ENCODE results near the gene SPINK13. TPM values are rescaled to one million over a fixed set of nuclear protein-coding genes. Genes with fewer than 3 reads are reported as not detected.

The SPINK13 gene
- total RNA-seq: not detected

GRCh38 chr5:148268566-148268965 is at the start of gene SPINK13:
TSS of gene SPINK13 (plus strand) at chr5:148268794. CDS start at chr5:148270073, 1,279 bp downstream.
- DNase-seq (ENCODE audit: low spot score in 2 of 2): no peak
- intact Hi-C loops (cut with DNase I; ENCODE audit: low total_unique reads): no loop called here
- WGBS, 2 donors: 60 to 72% methylated on average over 4 of the region's 4 CpGs
- H3K4me3 ChIP-seq (ENCODE audit: low read depth, poor library complexity, severe bottlenecking): no peak within 1 kb of the TSS
- TF ChIP-seq POLR2A (IDR thresholded peaks at IDR 0.05) (no peak), CTCF (IDR thresholded peaks at IDR 0.05) (no peak)

GRCh38 chr5:148221508-148221907 is 47.1 kb upstream of the SPINK13 start:
- DNase-seq (ENCODE audit: low spot score in 2 of 2): no peak
- WGBS, 2 donors: 78% methylated on average over 6 of the region's 6 CpGs
- intact Hi-C loops (cut with DNase I; ENCODE audit: low total_unique reads): no loop called here
- no peak overlapping the region for H3K4me3 ChIP-seq (ENCODE audit: low read depth, poor library complexity, severe bottlenecking)
- TF ChIP-seq POLR2A (IDR thresholded peaks at IDR 0.05): no peak
- no peak for TF ChIP-seq CTCF (IDR thresholded peaks at IDR 0.05)

- intact Hi-C loops (cut with DNase I; ENCODE audit: low total_unique reads): no loop called here
- DNase-seq (ENCODE audit: low spot score in 2 of 2): no peak
- H3K4me3 ChIP-seq (ENCODE audit: low read depth, poor library complexity, severe bottlenecking): no peak overlapping the region
- 24 to 31% methylated on average over 2 of the region's 2 CpGs for WGBS, 2 donors
- TF ChIP-seq POLR2A (IDR thresholded peaks at IDR 0.05) (no peak), CTCF (IDR thresholded peaks at IDR 0.05) (no peak)
Observed at GRCh38 chr5:148224117-148224742, 44.4 kb upstream of the SPINK13 start.

- WGBS, 2 donors: 89 to 90% methylated on average over 3 of the region's 3 CpGs
- intact Hi-C loops (cut with DNase I; ENCODE audit: low total_unique reads): no loop called here
- DNase-seq (ENCODE audit: low spot score in 2 of 2): no peak
- no peak for TF ChIP-seq POLR2A (IDR thresholded peaks at IDR 0.05)
- no peak for TF ChIP-seq CTCF (IDR thresholded peaks at IDR 0.05)
- no peak overlapping the region for H3K4me3 ChIP-seq (ENCODE audit: low read depth, poor library complexity, severe bottlenecking)
Observed at GRCh38 chr5:148228392-148228984, 40.1 kb upstream of the SPINK13 start.

GRCh38 chr5:148229840-148230239 is 38.8 kb upstream of the SPINK13 start:
- intact Hi-C loops (cut with DNase I; ENCODE audit: low total_unique reads): no loop called here
- H3K4me3 ChIP-seq (ENCODE audit: low read depth, poor library complexity, severe bottlenecking): no peak overlapping the region
- DNase-seq (ENCODE audit: low spot score in 2 of 2): no peak
- TF ChIP-seq POLR2A (IDR thresholded peaks at IDR 0.05): no peak
- TF ChIP-seq CTCF (IDR thresholded peaks at IDR 0.05): no peak

GRCh38 chr5:148230240-148230639 is 38.4 kb upstream of the SPINK13 start:
- TF ChIP-seq CTCF (IDR thresholded peaks at IDR 0.05): no peak
- DNase-seq (ENCODE audit: low spot score in 2 of 2): no peak
- 92 to 93% methylated on average over 7 of the region's 7 CpGs for WGBS, 2 donors
- intact Hi-C loops (cut with DNase I; ENCODE audit: low total_unique reads): no loop called here
- H3K4me3 ChIP-seq (ENCODE audit: low read depth, poor library complexity, severe bottlenecking): no peak overlapping the region

Measured in lower leg skin (tissue), 4 donors.